GM18502 (cell line): Measurements from ENCODE around the gene C7orf33.
A peak's percentile ranks its signal among the peaks of the same experiment; 100 is the strongest.

Experiments used
- ATAC-seq: cut with Tn5 transposase; IDR thresholded peaks from one replicate; pipeline ENCODE4 v1.9.1; 2021; ENCODE audit warnings: mild to moderate bottlenecking; ENCODE audit not compliant: unreplicated experiment, poor library complexity

The C7orf33 gene

GRCh38 chr7:148624735-148625134, 34.2 kb downstream of the C7orf33 start:
- no peak for ATAC-seq

GRCh38 chr7:148625342-148625741, 34.8 kb downstream of the C7orf33 start:
- no peak for ATAC-seq

- ATAC-seq = no peak
Observed at GRCh38 chr7:148626828-148627227, 36.3 kb downstream of the C7orf33 start.

DNA sequence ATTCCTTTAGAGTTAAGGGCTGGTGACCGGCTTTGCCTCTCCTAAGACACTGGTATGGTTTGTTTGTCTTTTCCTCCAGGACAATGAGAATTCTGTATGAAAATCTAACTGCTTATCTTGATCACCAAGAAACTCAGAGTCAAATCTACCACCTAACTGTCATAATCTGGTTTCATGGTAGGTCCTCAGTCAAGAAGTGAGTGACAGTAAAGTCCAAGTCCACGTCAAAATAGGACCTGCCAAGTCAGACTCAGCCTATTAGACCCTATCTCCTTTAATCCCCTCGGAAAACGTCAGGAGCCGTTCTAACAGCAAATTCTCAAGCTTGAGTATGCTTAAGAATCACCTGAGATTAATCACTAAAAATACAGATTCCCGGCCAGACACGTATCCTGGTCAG, 37.4 kb downstream of the C7orf33 start:
- ATAC-seq = no peak

DNA sequence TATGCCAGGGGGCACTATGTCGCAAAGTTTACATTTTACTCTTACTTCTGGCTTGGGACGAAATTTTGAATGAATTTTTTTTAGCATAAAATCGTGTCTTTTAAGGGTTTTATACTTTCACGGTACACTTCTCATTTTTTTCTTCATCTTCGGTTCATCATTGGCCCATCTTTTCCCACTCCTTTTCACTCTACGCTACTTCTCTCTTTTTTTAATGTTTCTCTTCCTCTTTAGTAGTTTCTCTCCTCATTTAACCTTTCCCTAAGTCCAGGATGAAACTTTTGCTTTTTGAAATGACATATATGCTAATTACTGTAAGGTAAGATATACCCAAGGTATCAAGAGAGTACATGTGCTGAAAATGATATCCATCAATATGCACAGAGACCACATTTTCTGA, 39.5 kb downstream of the C7orf33 start:
- ATAC-seq = no peak

GRCh38 chr7:148633761-148634160, 43.2 kb downstream of the C7orf33 start:
- ATAC-seq = peak; percentile 49

- no peak for ATAC-seq
Observed at GRCh38 chr7:148637094-148637493, 46.5 kb downstream of the C7orf33 start.

- no peak for ATAC-seq
Observed at GRCh38 chr7:148645898-148646297, 55.3 kb downstream of the C7orf33 start.

- no peak for ATAC-seq
Observed at GRCh38 chr7:148650232-148650858, 59.8 kb downstream of the C7orf33 start.

DNA sequence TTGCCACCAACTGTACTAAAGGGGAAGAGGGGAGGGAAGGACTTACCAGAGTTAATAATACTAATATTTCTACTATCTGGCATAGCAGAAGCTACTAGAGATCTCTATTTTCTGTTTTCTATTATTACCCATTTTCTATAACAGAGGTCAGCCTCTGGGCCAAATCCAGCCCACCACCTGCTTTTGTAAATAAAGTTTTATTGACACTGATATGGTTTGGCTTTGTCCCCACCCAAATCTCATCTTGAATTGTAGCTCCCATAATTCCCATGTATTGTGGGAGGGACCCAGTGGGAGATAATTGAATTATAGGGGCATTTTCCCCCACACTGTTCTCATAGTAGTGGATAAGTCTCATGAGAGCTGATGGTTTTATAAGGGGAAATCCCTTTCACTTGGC, 62.2 kb downstream of the C7orf33 start:
- ATAC-seq = no peak

DNA sequence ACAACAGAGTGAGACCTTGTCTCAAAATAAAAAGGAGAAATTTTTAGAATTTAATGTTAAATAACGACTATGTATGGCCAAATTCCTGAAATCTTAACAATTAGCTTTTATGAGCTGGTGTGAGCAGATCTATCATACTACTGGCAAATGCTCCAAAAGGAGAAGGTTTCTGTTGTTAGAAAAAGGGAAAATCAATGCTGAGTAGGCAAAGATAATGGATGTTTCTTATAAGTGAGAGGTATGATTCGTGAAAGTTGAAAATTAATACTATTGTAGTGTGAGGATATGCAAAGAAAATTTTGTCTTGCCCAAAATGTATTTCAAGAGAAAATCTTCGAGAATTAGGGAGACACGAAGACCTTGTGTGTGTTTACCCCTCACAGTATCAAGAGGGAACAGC, 67.4 kb downstream of the C7orf33 start:
- ATAC-seq = no peak

- no peak for ATAC-seq
Observed at GRCh38 chr7:148661471-148661870, 70.9 kb downstream of the C7orf33 start.

DNA sequence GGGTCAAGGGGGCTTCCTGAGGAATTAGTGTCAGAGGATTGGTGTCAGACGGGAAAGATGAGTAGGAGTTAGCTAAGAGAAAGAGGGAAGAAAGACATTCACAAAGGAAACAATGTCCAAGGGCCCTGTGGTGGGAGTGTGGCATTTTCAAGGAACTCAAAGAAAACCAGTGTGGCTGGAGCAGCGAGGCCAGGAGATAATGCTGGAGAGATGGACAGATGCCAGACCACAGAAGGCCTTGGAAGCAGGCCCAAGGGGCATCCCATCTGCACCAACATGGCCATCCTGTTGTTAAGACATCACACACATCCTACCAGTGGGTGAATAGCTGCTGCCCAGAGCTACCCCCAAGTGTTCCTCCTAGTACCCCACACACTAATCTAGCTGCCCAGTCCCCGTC, 72.1 kb downstream of the C7orf33 start:
- ATAC-seq = no peak

- ATAC-seq = no peak
Observed at GRCh38 chr7:148664324-148664723, 73.8 kb downstream of the C7orf33 start.

DNA sequence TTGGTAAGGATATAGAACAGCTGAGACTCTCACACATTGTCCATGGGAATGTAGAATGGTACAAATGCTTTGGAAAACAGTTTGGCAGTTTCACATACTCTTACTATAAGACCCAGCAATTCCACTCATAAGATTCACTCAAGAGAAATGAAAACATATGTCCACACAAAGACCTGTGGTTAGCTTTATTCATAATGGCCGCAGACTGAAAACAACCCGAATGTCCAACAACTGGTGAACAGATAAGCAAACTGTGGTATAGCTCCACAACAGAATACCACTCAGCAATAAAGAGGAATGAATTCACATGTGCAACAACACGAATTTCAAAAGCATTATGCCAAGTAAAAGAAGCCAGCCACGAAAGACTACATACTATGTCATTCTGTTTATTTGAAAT, 74.7 kb downstream of the C7orf33 start:
- no peak for ATAC-seq
